Activated gamma-delta T cell treated with anti-CD3 and anti-CD28 coated beads, Interleukin-2, amount 50 U/mL, for 16 hours (primary cell): Measurements from ENCODE around the gene SLC25A13.

ENCODE experiments used
- DNase-seq: peaks from one replicate; pipeline ENCODE4 v3.0.0-alpha.2; 2020; ENCODE audit warnings: low read depth

Gene SLC25A13

DNA sequence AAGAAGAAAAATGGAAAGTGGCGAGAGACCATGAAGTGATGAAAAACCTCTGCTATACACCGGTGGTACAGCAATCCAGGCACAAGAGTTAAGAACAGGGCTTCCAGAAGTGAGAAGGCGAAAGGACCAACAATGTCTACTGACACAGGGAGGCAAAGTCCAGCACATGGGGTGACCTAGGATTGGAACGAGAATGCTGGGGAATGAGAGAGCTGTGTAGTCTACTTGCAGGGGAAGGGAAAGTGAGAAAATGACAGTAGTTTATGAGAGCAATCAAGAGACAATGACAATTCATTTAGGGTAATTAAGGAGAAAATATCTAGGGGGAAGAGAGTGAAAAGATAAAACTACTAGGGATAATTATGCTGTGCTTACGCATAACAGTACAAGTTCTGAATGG, 169.2 kb downstream of the SLC25A13 start:
- DNase-seq = no peak

DNA sequence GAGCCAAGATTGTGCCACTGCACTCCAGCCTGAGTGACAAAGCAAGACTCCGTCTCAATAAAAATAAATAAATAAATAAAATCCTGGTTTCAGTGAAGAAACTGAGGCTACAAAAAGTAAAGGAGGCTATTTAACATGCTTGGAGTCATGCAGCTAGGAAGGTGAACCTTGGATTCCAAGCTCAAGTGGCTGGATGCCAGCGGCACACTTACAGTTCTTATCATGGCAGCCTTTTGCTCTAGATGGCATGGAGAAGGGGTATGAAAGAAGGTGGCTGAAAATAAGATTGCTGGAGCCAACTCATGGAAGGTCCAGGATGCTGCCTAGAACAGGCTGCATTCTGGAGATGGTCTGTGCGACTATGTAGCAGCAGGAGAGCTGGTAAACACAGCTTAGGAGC, 170.0 kb downstream of the SLC25A13 start:
- DNase-seq = no peak

DNA sequence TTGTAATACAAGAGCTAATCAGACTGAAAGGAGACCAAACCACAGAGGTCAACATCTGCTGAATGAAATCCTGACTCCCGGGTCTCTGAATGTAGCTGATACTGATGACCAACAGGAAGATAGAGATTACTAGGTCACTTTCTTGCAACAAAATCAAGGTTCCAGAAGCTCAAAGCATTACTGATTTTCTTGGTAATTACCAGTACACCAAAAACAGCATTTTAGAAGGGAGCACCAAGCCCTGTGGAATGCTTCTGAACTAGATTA, 177.7 kb downstream of the SLC25A13 start:
- DNase-seq = no peak

DNA sequence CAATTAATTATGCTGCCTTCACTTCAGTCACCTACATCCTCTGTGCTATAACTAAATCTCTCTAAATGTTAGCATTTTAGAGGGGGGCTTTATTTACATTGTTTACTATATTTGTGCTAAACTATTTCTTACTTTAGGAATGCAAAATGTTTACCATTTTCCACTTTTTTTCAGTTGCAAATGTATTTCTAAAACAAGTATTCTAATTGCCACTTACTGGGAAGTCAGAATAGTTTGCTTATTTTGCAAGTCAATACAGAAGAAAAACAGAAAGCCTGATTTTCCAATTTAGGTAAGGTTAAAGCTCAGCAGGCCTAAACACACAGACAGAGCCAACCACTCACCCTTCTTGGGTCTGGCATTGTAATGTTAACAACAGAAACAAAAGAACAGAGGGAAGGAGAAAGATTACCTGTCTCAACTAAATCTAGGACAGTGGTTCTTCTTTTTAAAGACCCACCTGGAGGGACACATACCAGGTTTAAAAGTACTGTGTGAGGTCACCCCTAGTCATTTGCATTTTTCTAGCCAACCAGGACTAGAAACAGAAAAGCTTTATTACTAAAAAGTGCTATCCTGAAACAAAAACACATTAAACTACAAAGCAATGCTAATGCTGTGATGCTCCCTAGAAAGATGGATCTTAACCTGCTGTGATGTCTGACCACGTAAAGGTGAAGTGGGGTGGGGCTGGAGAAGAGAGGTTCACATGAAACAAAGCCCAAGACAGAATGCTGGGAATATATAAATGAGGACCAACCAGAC, 178.2 kb downstream of the SLC25A13 start:
- DNase-seq = no peak

DNA sequence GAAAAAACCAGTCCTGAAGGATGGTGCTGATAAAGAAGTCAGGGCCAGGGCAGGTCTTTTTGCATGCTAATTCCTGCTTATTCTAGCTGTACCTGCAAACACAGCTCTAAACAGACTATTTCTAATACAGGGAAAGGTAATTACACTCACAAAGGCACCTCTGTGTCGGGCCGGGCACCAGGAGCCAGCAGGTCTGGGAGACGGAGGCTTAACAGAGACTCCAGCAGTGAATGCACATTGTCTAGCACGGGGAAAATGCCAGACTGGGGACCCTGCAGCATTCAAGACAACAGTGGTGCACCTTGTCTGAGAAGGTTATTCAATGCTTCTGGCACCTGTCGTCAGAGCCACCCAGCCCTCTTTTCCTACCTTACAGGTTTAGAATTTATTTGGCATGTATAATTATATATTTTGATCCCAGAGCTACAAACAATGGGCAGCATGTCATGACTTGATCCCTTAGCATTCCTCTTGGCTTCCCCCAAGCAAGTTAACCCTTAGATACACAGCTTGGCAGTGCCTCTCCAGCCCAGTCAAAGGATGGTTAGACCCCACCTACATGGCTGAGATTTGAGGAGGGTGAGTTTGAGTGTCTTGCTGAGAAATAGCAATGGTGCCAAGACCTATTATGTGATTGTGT, 185.2 kb downstream of the SLC25A13 start:
- DNase-seq = no peak

DNA sequence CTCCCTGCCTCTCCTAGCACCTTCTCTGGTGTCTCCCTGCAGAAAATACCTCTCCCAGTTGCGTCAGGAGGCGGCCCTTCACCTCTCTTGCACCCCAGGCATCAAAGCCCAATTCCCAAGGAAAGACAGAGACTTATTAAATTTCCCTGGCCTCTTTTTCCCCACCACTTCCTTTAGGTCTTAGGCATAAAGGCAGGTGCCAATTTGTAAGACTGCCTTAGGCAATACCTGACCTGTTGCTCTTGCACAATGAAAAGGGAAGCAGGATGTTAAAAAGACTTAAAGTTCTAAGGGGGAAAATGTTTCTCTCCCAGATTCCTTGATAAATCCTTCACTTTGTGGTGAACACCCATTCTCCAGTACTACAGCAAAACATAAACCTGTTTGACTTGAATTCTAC, 186.7 kb downstream of the SLC25A13 start:
- no peak for DNase-seq

DNA sequence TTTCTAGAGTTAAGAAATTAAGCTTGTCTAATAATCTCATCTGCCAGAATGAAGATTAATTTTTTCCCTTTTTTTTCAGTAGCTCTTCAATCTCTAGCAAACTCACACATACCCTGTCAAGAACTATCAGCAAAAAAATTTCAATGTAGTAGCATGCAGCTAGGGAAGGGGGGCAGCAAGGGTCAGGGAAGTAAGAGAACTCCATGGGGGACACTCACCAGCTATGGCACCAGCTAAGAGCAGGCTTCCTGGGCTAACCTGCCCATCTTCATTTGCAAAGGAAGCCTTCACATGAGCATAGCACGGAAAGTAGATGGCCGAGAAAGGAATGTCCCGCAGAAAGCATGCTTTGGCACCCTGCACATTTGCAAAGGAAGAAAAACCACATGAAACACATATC, 190.4 kb downstream of the SLC25A13 start:
- DNase-seq = no peak

DNA sequence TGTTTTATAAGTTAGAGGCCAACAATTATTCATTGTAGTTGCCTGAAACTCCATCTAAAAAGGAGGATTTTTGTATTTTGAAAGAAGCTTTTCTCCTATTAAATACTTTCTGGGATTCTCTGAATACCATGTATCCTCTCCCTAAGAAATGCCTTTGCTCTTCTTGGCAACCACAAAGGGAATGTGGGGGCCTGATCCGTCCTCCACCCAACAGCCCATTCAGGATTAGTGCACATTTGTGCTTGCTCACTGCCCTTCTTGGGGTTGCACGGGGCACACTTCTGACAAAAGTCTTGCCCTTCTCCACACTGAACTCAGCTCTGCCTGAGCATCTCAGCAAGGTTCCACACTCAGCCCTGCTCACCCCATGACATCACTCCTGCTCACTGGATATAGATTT, 194.2 kb downstream of the SLC25A13 start:
- DNase-seq = no peak

DNA sequence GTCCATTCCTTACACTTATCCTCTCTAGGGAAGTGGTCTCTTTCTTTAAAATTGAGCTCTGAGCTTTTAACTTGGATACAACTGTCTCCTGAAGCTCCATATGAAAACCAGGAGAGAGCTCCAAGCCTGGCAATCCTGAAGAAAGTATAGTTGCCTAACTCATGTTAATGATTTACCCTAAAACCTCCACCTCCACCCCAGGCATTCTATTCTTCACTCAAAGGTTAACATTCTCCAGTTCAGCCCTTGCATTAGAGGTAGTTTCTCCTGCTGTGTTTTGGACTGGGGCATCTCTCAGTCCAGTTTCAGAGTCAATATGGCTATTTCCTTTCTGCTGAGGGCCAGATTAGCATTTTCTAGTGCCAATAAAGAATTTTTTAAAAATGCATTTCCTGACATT, 195.5 kb downstream of the SLC25A13 start:
- DNase-seq = no peak

DNA sequence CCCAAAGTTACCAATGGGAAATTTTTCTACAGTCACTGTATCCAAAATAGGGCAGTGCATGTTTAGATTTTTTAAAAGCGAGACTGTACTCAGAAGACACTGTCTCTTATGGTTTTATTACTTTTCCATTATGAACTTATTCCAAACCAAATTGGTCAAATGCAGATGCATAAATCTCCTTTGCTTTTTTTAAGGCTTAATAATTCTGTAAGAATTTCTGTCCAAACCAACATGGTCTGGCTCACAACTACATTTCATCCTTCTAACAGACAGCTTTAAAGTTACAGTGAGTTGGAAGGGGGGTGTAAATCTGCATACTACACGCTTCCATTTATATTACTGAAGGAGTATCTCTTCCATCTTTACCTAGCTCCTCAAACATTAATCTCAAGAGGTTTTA, 199.2 kb downstream of the SLC25A13 start:
- DNase-seq = no peak

DNA sequence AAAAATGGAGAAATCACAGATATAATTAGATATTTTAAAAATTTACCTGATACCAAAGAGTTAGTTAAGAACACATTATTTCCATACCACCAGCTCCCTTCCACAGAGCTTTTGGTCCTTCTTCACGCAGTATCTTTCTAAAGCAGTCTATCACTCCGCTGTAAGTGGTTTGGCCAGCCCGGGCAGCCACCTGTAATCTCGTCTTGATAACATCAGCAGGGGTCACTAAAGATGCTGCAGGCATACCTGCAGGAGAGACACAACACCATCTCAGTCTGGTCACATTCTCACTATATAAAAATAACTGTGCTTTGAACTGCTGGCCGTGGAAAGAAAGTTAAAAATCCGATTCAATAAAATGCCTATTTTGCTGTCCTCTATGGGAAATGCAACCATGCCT, 200.1 kb downstream of the SLC25A13 start:
- no peak for DNase-seq

DNA sequence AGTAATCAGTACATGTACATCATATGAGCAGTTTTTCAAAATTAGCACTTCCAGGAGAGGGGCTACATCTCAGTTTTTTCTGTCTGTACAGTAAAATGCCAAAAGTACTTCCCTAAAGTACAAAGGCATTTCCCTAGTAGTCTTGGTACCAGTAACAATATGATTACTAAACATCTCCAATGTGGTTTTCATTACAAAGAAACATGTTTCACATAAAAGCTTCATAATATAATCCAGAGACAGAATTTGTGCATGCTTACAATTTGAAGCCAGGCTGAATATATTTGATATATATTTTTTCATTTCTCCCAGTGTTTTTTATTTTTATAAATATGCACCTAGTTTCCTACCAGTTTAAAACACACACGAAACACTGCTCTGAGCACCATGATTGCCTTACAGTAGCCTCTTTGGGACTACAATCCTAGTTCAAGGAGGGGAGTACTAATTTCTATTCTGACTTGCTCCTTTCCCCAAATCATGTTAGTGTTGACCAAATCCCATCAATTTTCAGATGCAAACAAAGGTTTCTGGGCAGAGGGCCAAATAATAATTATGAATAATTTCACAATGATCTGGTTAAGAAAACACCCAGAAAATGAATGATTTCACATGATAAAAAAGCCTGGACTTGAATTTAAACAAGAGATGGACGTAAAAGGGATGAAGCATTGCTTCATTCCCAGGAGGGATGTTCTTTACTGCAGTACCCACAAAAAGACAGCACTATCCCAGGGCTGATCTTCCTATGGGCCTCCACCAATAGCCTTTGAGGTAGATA, 201.3 kb downstream of the SLC25A13 start:
- no peak for DNase-seq

DNA sequence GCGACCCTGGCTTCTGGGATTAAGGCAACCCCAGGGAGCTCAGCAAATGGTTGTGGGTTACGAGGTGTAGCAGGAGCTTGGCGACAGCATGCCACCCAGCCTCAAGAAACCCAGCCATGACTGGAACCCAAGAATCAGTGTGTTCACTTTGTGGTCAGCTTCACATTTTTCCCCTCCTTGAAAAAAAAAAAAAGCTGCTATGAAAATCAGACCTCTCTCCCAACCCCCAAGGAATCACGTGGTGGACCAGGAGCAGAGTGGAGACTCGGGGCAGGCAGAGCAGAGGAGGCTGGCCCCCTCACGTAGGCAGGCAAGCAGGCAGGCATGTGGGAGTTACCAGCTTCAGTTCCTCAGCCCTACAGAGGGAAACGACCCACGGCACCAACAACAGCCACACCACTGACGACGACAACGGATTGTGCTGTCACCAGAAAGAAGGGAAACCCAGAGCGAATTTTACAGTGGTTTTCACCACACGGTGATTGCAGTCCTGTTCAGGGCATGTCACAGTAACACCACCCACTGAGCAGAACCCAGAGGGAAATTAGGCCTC, 203.4 kb downstream of the SLC25A13 start:
- DNase-seq = no peak

DNA sequence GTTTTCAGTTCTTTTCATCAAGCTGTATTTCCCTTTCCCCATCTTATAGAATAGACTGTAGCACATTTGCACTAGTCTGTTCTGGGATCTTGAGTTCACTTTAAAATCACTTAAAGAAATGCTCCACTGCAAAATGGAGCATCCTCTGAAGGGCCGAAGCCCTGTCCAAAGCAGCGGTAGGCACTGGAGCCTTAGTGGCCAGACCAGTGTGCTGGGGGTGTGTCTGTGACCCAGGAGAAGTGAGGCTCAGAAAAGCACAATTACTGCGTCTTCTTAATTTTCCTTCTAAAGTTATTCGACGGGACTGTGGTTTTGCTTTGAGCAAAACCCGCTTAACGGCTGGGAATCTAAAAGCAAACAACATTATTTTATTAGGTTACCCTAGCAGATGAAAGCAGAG, 205.7 kb downstream of the SLC25A13 start:
- DNase-seq = no peak

DNA sequence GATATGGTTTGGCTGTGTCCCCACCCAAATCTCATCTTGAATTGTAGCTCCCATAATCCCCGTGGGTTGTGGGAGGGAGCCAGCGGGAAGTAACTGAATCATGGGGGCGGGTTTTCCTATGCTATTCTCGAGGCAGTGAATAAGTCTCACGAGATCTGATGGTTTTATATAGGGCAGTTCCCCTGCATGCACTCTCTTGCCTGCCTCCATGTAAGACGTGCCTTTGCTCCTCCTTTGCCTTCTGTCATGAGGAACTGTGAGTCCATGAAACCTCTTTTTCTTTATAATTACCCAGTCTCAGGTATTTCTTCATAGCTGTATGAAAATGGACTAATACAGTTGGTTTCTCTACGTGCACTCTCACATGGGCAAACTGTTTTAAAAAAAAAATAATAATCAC, 207.7 kb downstream of the SLC25A13 start:
- no peak for DNase-seq

DNA sequence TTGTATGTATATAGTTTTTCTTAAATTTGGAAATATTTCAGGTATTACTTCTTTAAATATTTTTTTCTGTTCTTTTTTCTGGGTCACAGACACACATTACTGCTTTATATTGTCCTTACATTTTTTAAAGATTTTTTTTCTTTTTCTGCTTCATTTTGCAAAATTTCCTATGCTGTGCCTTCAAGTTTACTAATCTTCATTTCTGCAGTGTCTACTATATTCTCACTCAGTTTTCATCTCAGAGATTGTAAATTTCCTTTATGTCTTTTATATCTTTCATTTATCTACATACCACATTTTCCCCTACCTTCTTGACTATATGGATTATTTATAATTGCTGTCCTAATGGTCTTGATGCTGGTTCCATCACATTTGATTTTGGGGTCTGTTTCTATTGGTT, 210.5 kb downstream of the SLC25A13 start:
- no peak for DNase-seq

DNA sequence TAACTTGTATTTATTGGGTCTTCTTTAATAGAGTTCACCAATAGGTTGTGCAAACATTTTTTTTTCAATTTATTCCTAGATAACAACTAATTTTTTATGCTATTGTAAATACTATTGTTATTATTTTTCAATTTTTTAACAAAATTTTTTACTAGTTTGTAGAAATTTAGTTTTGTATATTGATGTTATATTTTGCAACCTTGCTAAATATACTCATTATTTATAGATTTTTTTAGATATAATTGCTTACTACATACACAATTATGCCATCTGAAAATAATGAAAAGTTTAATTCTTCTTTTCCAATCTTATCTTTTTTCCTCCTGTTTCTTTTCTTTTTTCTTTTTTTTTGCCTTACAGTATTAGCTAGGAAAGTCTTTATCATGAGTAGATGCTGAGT, 216.9 kb downstream of the SLC25A13 start:
- DNase-seq = no peak

DNA sequence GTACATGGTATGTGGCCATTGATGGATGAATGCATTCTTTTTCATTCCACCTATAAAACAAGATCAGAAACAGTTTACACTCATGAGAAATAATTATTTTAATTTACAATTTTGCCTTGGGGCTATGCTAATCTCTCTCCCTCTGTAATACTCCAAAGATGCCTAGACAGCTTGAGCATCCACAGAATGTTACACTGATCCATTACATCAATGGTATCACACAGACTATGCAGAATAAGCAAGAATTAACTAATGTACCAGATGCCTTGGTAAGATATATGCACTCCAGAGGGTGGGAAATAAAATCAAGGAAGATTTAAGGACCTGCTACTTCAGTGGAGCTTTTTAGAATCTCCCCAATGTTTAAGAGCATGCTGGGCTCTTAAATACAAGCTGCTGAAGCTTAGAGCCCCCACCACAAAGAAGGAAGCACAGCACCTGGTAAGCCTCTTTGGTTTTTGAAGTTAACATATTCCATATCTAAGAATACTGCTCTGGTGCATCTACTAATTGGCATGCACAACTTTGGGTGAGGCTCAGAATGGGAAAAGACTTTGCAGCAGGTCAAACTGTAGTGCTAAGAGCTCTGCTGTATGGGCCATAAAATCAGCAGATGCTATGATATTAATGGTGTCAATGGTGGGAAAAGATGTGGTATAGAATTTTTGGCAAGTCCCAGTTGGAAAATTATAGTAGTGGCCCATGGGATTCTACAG, 219.6 kb downstream of the SLC25A13 start:
- no peak for DNase-seq

DNA sequence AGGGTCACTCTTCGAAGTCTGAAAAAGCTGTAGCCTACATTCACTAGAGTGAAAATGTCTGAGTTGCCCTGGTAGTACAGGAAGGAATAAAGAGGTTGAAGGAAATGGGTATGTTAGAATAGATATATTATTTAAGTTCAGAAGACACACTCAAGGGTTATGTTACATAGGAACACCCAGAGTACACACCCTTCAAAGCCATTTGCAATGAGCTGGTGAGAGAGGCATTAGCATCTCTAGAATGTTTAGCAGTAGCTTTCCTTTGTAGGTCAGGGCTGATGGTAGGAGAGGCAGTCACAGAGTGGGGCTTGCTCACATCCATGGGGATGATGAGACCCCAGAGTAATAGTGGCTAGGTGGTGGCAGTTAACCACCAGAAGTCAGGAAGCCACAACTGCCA, 221.2 kb downstream of the SLC25A13 start:
- DNase-seq = no peak

DNA sequence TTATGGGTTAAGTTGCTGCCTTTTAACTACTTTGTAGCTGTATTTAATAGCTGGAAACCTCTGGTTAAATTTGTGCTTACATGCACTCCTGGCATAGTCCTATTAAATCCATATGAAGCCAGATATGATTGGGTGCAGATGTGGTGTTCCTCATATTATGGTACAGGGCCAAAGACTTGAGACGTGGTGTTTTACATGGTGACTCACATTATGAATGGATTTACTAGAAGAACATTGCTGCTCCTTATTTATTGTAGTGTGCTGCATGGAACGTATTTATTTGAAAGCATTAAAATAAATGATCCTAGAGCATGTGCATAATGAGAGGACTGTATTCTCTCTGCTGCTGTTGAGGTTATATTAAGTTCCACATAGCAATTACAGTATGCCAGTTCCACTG, 224.1 kb downstream of the SLC25A13 start:
- DNase-seq = no peak

DNA sequence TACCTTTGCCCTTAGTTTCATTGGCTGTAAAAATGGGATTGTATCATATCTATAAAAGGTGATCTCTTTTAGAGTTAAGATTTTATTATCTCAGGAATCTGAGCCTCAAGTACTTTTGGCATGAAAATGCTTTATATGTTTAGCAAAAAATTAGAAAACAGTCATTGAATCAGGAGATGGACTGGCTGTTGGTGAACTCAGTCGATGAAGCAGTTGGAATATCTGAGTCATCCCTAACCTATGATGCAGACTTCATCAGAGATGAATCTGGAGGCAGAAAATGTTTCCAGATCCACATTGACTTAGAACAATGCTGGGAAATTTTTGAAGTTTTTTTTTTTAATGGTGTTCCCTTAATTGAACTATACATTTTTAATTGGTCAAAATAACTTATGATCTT, 228.5 kb downstream of the SLC25A13 start:
- DNase-seq = no peak

DNA sequence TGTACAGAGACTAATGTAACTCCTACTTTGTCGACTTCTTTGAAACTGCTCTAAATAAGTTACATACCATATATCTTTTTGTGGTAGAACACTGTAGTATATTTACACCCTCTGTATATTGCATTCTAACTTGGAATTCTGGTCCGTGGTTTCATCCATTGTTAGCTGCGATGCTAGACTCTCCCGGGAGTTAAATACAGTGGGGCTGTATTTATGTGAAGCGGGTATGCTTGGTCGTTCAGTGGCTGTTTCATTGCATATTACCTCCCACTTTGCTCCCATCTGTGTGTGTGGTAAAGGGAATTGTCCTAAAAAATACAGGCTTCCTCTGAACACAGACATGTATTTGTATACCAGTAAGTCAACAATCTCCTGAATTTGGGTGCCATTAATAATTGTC, 231.1 kb downstream of the SLC25A13 start:
- no peak for DNase-seq

DNA sequence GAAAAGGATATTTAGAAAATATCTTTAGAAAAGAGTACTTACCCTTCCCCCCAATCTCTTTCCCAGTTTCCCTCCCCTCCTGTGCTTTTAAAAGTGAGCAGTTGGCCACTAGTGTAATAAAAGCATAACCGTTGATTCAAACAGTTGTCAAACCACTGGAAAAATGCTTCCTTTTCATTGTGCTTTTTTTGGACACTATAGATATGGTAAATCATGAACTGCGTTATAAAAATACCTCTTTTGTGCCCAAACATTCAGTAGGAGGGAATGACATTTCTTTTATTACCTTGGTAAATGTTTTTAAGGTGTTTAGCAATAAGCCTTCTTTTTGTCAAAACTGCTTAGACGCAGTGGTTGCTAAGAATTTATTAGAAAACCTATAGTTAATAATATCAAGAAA, 232.4 kb downstream of the SLC25A13 start:
- no peak for DNase-seq
